Neural crest cell (in vitro differentiated cells): ENCODE data around the gene PDPN. TPM values are rescaled to one million over a fixed set of nuclear protein-coding genes. Genes with fewer than 3 reads are reported as not detected.

Source experiments
- DNase-seq: peaks from one replicate; pipeline ENCODE4 v3.0.0; 2021; ENCODE audit warnings: low read depth, mixed read lengths, low spot score
- H3K27ac Mint-ChIP-seq: one replicate; pipeline ENCODE4 v1.8.0; 2021; ENCODE audit warnings: mild to moderate bottlenecking, mixed read lengths; ENCODE audit not compliant: unreplicated experiment
- H3K27me3 Mint-ChIP-seq: 2 replicates; pipeline ENCODE4 v1.8.0; 2021; ENCODE audit warnings: low read depth, mild to moderate bottlenecking, mixed read lengths
- H3K36me3 Mint-ChIP-seq: 2 replicates; pipeline ENCODE4 v1.8.0; 2021; ENCODE audit warnings: low read depth, mild to moderate bottlenecking, mixed read lengths
- H3K4me1 Mint-ChIP-seq: 2 replicates; pipeline ENCODE4 v1.8.0; 2021; ENCODE audit warnings: mixed read lengths
- H3K4me3 Mint-ChIP-seq: one replicate; pipeline ENCODE4 v1.8.0; 2021; ENCODE audit warnings: mild to moderate bottlenecking, mixed read lengths
- H3K9me3 Mint-ChIP-seq: 2 replicates; pipeline ENCODE4 v1.8.0; 2021; ENCODE audit warnings: mixed read lengths
- CTCF ChIP-seq: fragments of 200-600 bp; sonication (generic); conservative IDR thresholded peaks from 2 replicates; pipeline ENCODE4 v1.5.0; 2021; ENCODE audit warnings: antibody characterized with exemption, mild to moderate bottlenecking
- total RNA-seq: library from RNA; stranded (reverse); gene quantifications from 2 replicates; pipeline ENCODE4 v1.2.1, GENCODE V29; 2021

Gene PDPN
- total RNA-seq, 1 donor from 2014 or later = 47.4 TPM

DNA sequence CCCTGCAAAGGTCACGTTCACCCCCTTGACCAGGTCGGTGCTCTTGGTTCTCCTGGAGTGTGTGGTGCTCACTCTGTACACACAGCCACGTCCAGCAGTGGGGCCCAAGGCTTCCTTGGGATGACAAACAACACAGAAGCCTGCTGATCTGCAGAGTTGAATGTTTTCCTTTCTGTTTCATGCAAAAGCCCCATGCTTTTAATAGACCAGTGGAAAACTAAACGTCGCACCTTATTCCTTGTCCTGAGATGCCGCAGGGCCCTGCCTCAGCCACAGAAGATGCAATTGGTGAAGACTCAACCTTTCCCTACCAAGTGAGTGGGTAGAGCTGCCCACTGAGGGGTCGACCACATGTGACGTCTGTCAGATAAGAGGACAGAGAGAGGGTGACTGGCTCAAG lies 5.8 kb upstream of the PDPN start:
- H3K27ac Mint-ChIP-seq = no peak overlapping the region
- no peak for DNase-seq
- TF ChIP-seq CTCF = no peak
- H3K4me1 Mint-ChIP-seq = peaks cover 10% of the 10 kb centered on the region
- H3K27me3 Mint-ChIP-seq = peaks cover 14% of the 10 kb centered on the region
- no peaks in the 10 kb centered on the region for H3K9me3 Mint-ChIP-seq
- no peak overlapping the region for H3K4me3 Mint-ChIP-seq
- no peaks in the 10 kb centered on the region for H3K36me3 Mint-ChIP-seq

DNA sequence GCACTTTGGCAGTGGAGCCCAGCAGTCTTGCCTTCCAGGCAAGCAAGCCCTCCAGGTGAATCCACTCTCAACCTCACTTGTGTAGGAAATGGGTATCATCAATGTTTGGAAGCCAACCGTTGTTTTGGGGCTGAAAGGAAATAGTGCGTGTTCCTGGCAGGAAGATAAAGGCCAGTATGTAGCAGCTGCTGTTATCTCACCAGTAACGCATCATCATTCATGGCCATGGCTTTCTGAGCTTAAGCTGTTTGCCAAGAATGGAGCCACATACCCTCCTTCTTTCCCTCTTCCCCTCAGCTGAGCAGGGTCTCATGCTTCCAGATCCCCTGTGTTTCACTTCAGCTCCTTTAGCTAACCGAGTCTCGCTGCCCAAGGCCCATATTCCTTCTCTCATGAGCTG lies 2.2 kb upstream of the PDPN start:
- Mint-ChIP-seq H3K4me3 (peak overlapping the region; percentile 69), H3K4me1 (peaks cover 40% of the 10 kb centered on the region), H3K9me3 (no peaks in the 10 kb centered on the region), H3K36me3 (no peaks in the 10 kb centered on the region), H3K27me3 (peaks cover 23% of the 10 kb centered on the region), H3K27ac (peak overlapping the region; percentile 13)
- TF ChIP-seq CTCF = no peak
- no peak for DNase-seq

GRCh38 chr1:13582713-13583443 lies 754 bp upstream of the PDPN start:
- no peaks in the 10 kb centered on the region for H3K9me3 Mint-ChIP-seq
- peaks cover 23% of the 10 kb centered on the region for H3K27me3 Mint-ChIP-seq
- DNase-seq = no peak
- H3K4me1 Mint-ChIP-seq = peaks cover 49% of the 10 kb centered on the region
- no peak for TF ChIP-seq CTCF
- peak overlapping the region; percentile 91 for H3K4me3 Mint-ChIP-seq
- H3K27ac Mint-ChIP-seq = no peak overlapping the region
- H3K36me3 Mint-ChIP-seq = no peaks in the 10 kb centered on the region

- Mint-ChIP-seq H3K27ac (peak overlapping the region; percentile 86), H3K4me3 (peak overlapping the region; percentile 91), H3K27me3 (peaks cover 23% of the 10 kb centered on the region), H3K4me1 (peaks cover 55% of the 10 kb centered on the region), H3K36me3 (no peaks in the 10 kb centered on the region), H3K9me3 (no peaks in the 10 kb centered on the region)
- DNase-seq = peak; percentile 25
- no peak for TF ChIP-seq CTCF
Measured at GRCh38 chr1:13583966-13584791, 547 bp downstream of the PDPN start.

DNA sequence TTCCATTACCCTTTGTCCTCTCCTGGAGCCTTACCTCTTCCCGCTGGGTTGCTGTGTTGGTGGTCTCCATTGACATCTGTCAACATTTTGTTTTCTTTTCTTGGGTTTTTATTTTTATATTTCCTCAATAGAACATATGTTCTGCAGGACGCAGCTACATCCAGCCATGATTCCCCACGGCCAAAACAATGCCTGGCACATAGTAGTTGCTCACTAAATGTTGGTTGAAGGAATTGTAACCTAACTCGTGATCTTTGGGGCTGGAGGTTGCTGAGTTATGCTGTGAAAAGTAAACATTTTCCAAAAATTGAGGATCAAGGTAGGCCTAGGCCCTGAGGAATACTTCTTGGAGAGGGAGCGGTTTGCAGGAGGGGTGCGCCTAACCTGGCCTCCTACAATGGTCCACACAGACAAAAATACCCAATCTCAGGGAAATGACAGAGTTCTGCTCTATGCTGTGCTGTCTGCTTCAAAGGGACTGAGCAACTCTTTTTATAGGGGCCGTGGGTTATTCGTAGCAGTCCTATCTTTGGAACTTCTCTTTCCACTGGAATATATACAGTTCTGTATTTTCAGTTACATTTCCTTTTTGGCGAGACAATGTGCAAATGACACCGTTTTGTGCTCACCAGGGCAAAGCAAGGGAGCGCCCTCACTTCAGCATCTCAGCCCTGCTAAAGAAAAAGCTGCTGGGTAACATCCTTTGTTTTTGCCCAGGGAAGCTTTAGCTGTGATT lies 1.4 kb downstream of the PDPN start:
- Mint-ChIP-seq H3K36me3 (peaks cover under 1% of the 10 kb centered on the region), H3K9me3 (no peaks in the 10 kb centered on the region), H3K4me3 (peak overlapping the region; percentile 91), H3K4me1 (peaks cover 55% of the 10 kb centered on the region), H3K27me3 (peaks cover 23% of the 10 kb centered on the region), H3K27ac (peak overlapping the region; percentile 93)
- TF ChIP-seq CTCF = no peak
- no peak for DNase-seq
